ENCODE data around the gene PRLH. TPM values are rescaled to one million over a fixed set of nuclear protein-coding genes. Genes with fewer than 3 reads are reported as not detected.

The PRLH gene
- total RNA-seq (2014; rRNA removed; shearing (Covaris generic)) = not detected in 2 replicates

DNA sequence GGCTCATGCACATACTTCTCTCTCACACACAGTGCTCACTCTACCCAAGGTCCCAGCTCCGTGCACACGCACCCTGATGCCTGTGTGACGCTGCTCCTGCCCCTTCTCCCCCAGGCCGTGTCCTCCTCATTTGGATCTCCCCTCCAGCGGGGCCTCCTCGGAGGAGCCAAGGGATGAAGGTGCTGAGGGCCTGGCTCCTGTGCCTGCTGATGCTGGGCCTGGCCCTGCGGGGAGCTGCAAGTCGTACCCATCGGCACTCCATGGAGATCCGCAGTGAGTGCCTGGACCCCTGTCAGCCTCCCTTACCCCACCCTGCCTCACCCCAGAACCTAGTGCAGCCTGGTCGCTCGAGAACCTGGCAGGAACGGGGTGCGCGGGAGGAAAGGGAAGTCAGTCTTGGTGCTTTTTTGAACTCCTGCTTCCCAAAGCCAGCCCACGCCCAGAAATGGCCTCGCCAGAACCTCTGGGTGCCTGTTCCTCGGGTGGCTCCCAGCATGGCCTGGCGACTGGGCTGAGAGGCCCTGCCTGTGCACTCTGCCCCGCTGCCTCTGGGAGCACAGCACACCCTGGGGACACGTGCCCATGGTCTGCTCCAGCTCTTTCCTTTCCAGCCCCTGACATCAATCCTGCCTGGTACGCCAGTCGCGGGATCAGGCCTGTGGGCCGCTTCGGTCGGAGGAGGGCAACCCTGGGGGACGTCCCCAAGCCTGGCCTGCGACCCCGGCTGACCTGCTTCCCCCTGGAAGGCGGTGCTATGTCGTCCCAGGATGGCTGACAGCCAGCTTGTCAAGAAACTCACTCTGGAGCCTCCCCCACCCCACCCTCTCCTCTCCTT lies at the start of gene PRLH:
TSS of gene PRLH (plus strand) at position 174 of the 835 bp plus-strand sequence. CDS start at position 174, 0 bp downstream.
- no peak for DNase-seq (ENCODE audit: low read depth)

- DNase-seq (ENCODE audit: low read depth) = no peak
Observed at GRCh38 chr2:237517163-237517562, 49.2 kb upstream of the PRLH start.

DNA sequence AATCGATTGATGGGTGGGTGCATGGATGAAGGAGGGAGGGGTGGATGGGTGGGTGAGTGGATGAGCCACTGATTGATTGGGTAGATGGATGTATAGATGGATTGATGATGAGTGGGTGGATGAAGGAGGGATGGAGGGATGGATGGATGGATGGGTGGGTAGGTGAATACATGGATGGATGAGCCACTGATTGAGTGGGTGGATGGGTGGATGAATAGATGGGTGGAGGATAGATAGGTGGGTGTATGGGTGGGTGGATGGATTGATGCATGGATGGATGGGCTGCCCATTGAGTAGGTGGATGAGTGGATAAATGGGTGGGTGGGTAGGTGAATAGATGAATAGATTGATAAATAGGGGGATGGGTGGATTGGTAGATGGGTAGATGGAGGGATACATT lies 48.4 kb upstream of the PRLH start:
- DNase-seq (ENCODE audit: low read depth) = no peak

DNA sequence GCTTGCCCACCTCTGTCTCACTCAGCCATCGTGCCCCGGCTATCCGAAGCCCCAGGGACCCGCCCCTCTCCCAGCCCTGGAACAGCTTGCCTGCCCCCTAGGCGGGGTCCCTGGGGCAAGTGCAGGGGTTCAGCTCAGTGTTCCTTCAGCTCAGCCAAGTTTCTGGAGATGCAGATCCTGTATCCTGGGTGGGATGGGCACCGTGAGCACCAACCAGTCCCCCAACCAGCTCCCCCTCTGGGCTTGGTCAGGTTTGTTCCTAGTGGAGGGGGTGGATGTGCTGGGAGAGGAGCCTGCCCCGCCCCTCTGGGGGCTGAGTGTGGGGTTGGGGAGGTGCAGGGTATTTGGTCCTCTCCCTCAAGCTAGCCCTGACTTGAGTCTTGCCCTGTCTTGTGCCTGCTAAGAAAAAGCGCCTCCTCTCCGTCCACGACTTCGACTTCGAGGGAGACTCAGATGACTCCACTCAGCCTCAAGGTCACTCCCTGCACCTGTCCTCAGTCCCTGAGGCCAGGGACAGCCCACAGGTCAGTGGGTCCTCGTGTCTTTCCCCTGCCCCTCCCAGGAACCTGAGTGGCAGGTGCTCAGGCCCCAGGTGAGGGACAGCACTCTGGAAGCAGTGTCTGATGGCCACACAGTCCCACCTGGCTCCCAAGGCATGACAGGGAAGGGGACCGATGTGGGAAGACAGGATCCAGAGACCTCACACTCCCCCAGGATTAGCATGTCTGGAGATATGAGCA lies 46.7 kb upstream of the PRLH start:
- DNase-seq (ENCODE audit: low read depth) = no peak

DNA sequence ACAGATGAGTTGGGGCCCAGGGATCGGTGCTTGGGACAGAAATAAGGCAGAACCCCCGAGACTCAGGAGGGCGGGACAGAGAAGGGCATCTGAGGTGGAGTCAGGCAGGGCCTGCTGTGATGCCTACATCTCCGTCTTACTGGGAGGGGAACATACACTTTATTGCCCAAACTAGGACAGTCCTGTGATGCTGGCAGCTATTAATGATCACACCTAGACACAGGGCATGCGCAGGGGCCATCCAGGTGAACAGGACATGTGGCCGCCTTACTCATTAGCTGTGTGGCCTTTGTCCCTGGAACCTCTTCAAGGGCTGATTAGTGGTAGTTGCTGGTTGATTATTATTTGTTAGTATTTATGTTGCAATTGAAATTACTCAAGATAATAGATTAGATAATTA lies 46.1 kb upstream of the PRLH start:
- no peak for DNase-seq (ENCODE audit: low read depth)

DNA sequence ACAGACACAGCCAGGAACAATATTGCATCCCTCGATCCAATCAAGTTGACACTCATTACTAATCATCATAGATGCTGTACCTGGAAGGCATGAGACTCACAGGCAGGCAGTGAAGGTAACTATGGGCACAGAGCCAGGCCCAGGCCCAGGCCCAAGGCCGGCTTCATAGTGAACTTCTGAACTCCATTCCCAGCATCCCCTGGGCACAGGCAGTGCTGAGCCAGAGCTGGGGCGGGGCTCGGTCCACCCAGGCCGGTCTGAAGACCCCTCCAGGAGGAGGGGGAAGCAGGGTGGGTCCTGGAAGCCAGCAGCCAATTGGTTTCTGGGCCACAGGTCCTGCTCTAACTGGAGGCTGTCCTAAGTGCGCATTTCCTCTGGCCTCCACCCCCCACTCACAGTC lies 41.7 kb upstream of the PRLH start:
- DNase-seq (ENCODE audit: low read depth) = no peak

DNA sequence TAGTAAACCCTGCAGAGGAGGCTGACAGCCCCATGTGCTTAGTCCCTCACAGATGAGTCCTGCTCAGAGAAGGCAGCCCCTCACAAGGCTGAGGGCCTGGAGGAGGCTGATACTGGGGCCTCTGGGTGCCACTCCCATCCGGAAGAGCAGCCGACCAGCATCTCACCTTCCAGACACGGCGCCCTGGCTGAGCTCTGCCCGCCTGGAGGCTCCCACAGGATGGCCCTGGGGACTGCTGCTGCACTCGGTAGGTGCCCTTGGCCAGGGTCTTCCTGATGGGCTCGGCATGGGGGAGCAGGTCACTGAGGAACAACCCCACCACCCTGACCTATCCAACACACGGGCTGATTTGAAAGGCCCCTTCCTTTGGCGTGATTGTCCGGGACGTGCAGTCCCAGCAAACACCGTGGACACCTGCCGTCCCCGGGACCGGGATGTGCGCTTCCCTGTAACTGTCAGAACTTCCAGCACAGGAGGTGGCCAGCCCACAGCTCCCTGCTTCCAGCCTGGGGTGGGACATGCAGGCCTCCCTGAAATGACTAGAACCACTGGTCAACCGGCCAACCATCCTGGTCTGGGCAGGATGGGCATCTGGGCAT lies 40.7 kb upstream of the PRLH start:
- no peak for DNase-seq (ENCODE audit: low read depth)

- no peak for DNase-seq (ENCODE audit: low read depth)
Observed at GRCh38 chr2:237527233-237527632, 39.1 kb upstream of the PRLH start.

- no peak for DNase-seq (ENCODE audit: low read depth)
Observed at GRCh38 chr2:237527766-237528165, 38.6 kb upstream of the PRLH start.

GRCh38 chr2:237529452-237530402 lies 36.6 kb upstream of the PRLH start:
- DNase-seq (ENCODE audit: low read depth) = no peak

GRCh38 chr2:237530472-237531433 lies 35.6 kb upstream of the PRLH start:
- DNase-seq (ENCODE audit: low read depth) = peak; percentile 31

- DNase-seq (ENCODE audit: low read depth) = peak; percentile 64
Observed at GRCh38 chr2:237532160-237532559, 34.2 kb upstream of the PRLH start.

GRCh38 chr2:237533668-237534161 lies 32.7 kb upstream of the PRLH start:
- peak; percentile 84 for DNase-seq (ENCODE audit: low read depth)

- DNase-seq (ENCODE audit: low read depth) = no peak
Observed at GRCh38 chr2:237534380-237534779, 32.0 kb upstream of the PRLH start.

DNA sequence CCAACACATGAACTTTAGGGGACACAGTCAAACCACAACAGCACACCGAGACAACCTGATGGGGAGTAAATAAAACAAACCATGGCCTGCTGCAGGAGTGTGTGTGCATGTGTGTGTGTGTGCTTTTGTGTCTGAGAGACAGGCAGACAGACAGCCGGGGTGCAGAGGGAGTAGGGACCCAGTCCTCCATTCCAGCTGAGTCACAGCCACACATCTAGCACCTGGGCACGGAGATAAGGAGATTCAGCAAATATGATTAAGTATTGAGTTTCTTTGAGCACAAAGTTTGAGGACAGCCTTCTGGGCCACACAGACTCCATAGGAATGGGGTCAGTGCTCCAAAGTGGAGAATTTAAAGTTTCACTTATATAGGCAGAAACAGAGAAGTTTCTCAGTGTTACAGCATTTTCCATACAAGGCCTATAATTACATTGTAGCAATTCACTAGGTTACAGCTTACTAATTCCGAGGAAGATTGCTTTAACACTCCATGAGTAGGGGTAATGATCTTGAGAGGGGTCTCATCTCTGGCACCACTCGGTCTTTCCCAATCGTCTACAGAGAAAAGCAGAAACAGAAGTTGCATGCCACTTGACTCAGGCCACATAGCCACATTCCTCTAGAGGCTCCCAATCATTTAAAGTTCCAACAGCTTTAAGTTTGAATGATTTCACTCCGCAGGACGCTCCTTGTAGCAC lies 30.8 kb upstream of the PRLH start:
- DNase-seq (ENCODE audit: low read depth) = no peak

DNA sequence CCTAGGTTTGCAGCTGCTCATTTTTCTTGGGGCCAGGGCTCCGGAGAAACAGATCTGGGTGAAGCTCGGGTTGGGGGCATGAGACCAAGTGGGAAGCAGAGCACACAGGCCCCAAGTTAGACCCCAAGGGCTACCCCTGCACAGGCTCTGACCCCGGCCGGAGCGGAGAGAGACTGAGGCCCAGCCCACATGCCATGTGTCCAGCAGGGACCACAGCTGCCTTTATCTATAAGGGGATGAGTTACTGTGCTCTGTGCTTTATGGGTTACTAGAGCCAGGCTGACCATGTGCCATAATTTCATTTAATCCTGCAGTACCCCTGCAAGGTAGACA lies 30.3 kb upstream of the PRLH start:
- no peak for DNase-seq (ENCODE audit: low read depth)

DNA sequence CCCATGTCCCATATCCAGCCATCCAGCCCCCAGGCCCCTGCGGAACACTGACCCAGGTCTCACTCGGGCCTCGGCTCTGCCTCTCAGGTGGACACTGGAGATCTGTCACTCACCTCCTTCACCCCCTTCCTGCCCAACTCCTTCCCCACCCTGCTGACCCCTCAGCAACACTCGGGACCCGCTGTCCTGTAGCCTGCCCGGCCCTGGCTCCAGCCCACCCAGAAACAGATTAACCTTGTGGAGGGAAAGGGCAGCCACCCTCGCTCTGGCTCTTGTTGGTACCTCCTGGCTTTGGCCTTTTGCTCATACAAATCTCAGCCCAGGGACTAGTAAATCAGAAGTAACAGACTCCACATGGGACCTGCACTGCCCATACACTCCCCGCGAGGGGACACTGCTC lies 29.8 kb upstream of the PRLH start:
- DNase-seq (ENCODE audit: low read depth) = no peak

GRCh38 chr2:237538001-237538720 lies 28.2 kb upstream of the PRLH start:
- DNase-seq (ENCODE audit: low read depth) = no peak

GRCh38 chr2:237538901-237539300 lies 27.5 kb upstream of the PRLH start:
- DNase-seq (ENCODE audit: low read depth) = no peak
